Stimulated activated CD8-positive, alpha-beta memory T cell treated with anti-CD3 and anti-CD28 coated beads, Interleukin-4, amount 100 ng/mL, for 48 hours (primary cell): Measurements from ENCODE around the gene KCNC3.
"Not testable (repeated sequence)": the region's sequence is repeated elsewhere in the genome, so short reads cannot be mapped to it uniquely, and the experiment has no call there.

Experiments used
- DNase-seq: peaks from one replicate; pipeline ENCODE4 v3.0.0-alpha.2; 2020

KCNC3 gene

DNA sequence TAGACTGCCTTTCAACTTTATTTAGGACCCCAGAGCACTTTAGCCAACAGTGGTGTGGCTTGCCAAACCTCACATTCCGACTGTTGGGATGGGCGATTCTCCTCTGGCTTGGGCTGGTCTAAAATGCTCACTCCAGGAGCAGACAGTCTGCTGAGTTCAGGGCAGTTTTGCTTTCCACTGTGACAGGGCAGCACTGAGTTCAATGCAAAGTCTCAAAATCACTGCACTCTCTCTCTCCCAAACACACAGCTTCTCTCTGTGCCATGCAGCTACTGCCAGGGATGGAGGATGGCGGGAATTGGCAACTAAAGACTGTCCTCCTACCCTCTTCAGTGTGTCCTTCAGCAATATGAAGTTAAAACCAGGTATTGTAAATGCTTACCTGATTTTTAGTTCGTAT lies 23.1 kb upstream of the KCNC3 start:
- DNase-seq = no peak

- DNase-seq = no peak
Observed at GRCh38 chr19:50349277-50350057, 20.3 kb upstream of the KCNC3 start.

- DNase-seq = peak; percentile 58
Observed at GRCh38 chr19:50347089-50347581, 18.0 kb upstream of the KCNC3 start.

- DNase-seq = no peak
Observed at GRCh38 chr19:50344661-50345318, 15.6 kb upstream of the KCNC3 start.

DNA sequence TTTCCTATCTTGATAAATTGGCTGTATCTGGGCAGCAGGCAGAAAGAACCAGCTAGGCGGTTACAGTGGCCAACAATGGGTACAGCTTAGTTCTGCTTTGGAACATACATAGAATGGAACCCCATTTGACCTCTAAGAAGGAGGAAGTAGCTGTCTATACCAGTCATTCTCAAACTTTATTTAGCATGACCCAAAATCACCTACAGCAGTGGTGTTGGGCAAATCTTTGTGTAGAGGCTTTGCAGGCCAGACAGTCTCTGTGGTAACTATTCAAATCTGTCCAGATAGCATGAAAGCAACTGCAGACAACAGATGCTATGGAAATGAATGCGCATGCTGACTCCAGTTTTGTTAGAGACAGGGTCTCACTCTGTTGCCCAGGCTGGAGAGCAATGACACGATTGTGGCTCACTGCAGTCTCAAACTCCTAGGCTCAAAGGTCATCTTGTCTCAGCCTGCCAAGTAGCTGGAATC lies 12.0 kb upstream of the KCNC3 start:
- no peak for DNase-seq

DNA sequence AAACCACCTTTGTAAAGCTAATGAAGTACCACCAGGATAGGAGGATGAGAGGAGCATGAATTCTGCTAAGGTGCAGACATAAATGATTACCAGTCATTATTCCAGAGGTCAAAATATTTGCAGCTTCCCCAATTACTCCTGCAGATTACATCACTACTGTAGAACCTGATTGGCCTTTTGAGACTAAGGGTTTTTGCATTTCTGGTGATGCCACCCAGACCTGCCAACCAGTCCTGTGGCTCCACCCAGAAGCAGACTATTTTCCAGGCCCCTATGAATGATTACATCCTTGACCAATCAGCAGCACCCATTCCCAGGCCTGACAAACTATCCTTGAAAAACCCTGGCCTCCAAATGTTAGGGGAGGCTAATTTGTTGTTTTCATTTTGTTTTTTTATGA lies 11.2 kb upstream of the KCNC3 start:
- DNase-seq = no peak

- not testable (repeated sequence) for DNase-seq
Observed at GRCh38 chr19:50337031-50337430, 7.9 kb upstream of the KCNC3 start.

- no peak for DNase-seq
Observed at GRCh38 chr19:50334741-50335421, 5.7 kb upstream of the KCNC3 start.

DNA sequence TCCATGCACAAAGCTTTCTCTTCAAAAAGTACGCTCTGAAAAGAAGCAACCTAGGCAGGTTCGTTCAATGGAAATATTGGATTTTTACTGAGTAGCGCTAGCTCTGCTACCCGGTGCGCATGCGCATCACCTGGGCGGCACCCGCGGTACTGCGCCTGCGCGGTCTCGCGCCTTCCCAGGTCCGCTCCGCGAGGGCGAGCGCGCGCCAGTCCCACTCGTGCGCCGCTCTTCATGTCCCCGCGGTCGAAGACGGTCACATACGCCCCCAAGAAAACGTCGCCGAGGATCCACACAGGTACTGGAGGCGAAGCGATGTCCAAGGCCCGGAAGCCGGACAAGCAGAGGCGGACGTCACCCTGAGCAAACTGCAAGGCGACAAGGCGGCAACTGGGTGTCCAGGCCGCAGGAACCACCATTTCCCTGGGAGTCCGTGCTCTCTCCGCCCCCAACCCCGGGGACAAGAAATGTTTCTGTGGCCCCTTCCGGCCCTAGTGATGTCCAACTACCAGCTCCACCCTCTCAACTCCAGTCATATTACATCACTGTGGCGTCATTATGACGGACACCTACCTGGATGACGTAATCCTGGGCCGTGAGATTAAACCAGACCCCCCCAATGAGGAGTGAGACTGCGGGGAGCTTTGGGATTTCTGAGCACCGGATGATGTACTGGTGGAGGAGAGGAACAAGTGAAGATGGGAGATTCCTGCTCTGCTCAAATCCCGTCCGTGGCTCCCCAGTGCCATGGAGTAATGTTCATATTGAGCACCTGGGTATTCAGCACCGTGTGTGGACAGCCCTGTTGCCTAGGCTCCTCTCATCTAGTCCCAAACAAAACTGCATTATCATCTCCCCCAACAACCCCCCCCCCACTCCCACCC lies 4.8 kb upstream of the KCNC3 start:
- peak; percentile 90 for DNase-seq

DNA sequence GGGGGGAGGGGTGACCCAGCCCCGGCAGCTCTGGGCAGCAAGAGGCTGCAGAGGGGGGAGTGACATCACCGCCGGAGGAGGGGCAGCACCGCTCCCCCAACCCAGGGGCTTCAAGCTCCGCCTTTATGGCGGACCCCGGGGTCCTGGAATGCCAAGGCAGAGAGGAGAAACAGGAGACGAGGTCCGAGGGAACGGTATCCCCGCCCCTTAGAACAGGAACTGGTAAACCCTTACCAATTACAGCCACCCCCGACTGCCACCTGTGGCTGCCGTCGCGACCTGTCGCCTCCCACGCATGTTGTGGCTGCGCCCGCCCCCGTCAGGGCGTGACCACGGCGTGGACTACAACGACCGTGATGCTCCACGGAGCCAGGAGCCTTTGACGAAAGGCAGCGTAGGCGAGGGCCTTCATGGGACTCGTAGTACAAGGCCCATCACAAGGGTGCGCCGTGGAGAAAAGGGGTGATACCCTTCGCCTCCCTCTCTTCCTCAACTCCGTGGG lies 4.1 kb upstream of the KCNC3 start:
- peak; percentile 98 for DNase-seq

GRCh38 chr19:50332244-50333038 lies 3.3 kb upstream of the KCNC3 start:
- no peak for DNase-seq

GRCh38 chr19:50331994-50332243 lies 2.7 kb upstream of the KCNC3 start:
- DNase-seq = no peak

- peak; percentile 55 for DNase-seq
Observed at GRCh38 chr19:50331221-50331993, 2.2 kb upstream of the KCNC3 start.

DNA sequence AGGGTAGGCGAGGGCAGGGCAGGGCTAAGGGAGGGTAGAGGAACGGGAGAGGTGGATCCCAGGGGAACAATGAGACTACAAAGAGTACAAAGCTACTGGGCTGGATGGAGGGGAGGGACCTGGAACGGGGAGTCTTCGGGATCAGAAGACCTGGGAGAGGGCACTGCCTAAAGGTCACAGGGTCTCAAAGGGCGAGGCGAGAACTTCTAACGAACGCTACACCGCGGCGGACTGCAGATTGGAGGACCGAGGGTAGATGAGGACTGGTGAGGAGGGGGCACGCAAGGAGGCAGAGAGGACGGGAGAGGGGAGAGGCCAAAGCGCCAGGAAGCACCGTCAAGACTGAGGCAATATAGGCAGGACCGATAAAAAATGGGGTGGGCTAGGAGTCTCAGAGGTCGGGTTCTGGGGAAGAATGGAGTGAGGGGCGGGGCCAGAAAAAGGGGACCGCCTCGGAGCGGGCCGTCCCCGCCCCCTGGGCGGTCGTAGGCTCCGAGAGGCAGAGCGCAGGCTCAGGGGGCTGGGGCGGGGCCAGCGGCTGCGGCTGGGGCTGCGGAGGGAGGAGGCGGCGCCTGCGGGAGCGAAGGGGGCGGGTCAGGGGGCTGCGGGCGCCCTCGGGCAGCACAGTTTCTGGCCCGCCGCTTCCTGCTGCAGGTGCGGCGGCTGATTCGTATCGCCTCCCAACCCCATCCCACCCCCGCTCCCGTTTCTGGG lies 1.3 kb upstream of the KCNC3 start:
- peak; percentile 93 for DNase-seq

DNA sequence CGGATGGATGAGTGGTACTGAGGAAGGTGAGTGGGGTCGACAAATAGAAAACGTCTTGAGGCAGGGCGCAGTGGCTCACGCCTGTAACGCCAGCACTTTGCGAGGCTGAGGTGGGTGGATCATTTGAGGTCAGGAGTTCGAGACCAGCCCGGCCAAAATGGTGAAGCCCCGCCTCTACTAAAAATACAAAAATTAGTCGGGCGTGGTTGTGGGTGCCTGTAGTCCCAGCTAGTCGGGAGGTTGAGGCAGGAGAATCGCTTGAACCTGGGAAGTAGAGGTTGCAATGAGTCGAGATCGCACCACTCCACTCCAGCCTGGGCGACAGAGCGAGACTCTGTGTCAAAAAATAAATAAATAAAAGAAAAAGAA lies 733 bp upstream of the KCNC3 start:
- DNase-seq = not testable (repeated sequence)

GRCh38 chr19:50328873-50329145 lies 368 bp downstream of the KCNC3 start:
- no peak for DNase-seq

DNA sequence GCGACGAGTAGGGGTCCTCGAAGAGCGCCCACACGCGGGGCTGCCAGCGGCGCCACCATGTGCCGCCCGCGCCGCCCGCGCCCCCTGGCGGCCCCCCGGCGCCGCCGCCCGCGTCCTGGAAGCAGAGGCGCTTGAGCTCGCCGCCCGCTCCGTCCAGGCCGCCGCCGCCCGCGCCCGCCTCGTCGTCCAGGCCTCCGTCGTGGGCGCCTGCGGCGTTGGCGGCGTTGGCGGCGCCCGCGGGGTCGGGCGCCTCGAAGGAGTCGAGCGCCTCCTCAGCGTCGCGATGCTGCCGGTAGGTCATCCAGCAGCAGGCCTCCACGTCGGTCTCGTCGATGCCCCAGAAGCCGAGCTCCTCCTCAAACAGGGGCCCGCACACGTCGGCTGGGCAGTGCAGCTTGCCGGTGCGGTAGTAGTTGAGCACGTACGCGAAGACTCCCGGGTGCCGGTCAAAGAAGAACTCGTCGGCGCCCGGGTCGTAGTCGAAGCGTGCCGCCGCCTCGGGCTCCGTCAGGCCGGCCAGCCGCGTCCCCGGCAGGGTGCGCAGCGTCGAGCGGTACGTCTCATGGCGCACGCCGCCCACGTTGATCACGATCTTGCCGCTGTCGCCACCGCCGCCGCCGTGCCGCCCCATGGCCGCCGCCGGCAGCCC lies 829 bp downstream of the KCNC3 start:
- DNase-seq = peak; percentile 63

DNA sequence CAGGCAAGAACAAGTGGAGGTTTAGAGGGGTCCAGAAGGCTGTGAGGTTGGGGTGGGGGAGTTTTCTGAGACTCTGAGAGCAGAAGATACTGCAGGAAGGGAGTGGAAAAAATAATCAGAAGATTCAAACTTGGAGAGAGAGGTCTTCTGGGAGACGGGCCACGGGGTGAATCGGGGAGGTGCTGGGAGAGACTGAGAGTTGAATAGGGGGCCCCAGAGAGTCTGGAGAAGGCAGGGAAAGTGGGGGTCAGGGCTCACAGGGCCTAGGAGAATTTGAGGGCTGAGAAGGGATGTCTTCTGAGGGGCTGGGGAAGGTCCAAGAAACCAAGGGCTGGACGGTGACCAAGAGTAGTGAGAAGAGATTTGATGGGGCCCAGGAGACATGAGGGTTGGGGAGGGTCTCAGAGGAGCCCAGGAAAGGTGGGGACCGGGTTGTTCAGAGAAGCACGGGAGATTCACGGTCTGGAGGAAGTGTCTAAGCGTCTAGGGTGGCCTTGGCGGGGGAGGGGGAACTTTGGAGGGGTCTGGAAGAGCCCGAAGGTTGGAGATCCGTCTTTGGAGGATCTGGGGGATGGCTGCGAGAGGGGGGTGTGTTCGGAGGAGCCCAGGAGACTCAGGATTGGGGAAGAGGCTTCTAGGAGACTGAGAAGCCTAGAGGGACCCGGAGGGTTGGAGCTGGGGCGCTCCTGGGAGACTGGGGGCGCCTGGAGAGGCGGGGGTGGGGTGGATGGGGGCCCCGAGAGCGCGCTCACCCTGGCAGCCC lies 1.5 kb downstream of the KCNC3 start:
- DNase-seq = no peak

DNA sequence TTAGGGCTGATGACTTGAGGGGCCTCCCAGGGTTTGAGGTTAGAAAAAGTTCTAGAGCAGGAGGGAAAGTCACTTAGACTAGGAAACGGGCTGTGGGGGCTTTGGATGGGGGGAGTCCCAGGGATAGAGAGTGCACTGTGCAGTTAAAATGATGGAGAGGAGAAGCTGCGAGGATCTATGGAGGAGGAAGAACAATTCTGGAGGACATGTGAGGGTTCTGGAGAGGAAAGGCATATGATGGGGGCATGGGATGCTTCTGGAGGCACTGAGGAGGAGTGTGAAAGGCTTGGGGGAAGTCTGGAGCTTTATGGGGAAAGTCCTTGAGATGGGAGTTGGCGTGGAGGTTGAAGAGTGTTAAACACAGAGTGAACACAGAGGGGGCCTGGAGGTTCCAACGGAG lies 2.2 kb downstream of the KCNC3 start:
- no peak for DNase-seq
